B cell (primary cell): ENCODE results near the gene MICU1. TPM values are rescaled to one million over a fixed set of nuclear protein-coding genes. Genes with fewer than 3 reads are reported as not detected.
A peak's percentile ranks its signal among the peaks of the same experiment; 100 is the strongest.

Experiments
- ATAC-seq: fragments of 200-7000 bp; cut with Tn5 transposase; one replicate; pipeline ENCODE4 v1.10.0; 2021; ENCODE audit warnings: low read depth, mild to moderate bottlenecking, moderate number of reproducible peaks, moderate library complexity
- CTCF ChIA-PET: fragments of 350-600 bp; sonication (Branson Sonifier 250); formaldehyde crosslinking; loops from one replicate; lab custom pipeline; 2021; ENCODE audit warnings: antibody characterized with exemption, inconsistent platforms; lab: Charles Lee
- POLR2A ChIA-PET: fragments of 350-600 bp; sonication (Branson Sonifier 250); formaldehyde crosslinking; loops from one replicate; lab custom pipeline; 2021; ENCODE audit warnings: antibody characterized with exemption; lab: Charles Lee
- DNase-seq: peaks from one replicate; pipeline ENCODE4 v3.0.0; 2013
- H2AFZ ChIP-seq: 2 replicates; pipeline ENCODE4 v1.6.1; 2012; ENCODE audit warnings: mild to moderate bottlenecking, low read depth, low read length; ENCODE audit not compliant: insufficient read depth, poor library complexity, severe bottlenecking
- H3K27ac ChIP-seq, 2 donors: 1 replicate in 1 of 2; 2 replicates in 1 of 2; pipeline ENCODE4 v1.5.1; 2012 to 2013; ENCODE audit warnings: low read length in 2 of 2, mild to moderate bottlenecking in 2 of 2, moderate library complexity in 1 of 2
- H3K27me3 ChIP-seq, 4 experiments: fragments of 200-600 bp in 1 of 4; sonication (generic) in 1 of 4; replicated peaks in 1 of 4; 1 replicate in 2 of 4; 2 replicates in 2 of 4; pipeline versions ENCODE4 v1.6.1 to v1.7.0; 2013 to 2016; ENCODE audit warnings: low read length in 3 of 4, mild to moderate bottlenecking in 2 of 4, mixed read lengths in 1 of 4, moderate library complexity in 1 of 4; ENCODE audit not compliant: insufficient read depth in 4 of 4, control insufficient read depth in 3 of 4; ENCODE audit errors: control extremely low read depth in 1 of 4
- H3K36me3 ChIP-seq, 2 experiments: replicated peaks in 1 of 2; 1 replicate in 1 of 2; 2 replicates in 1 of 2; pipeline versions ENCODE4 v1.6.1 to v1.7.1; 2013; ENCODE audit warnings: low read length in 1 of 2; ENCODE audit not compliant: insufficient read depth in 2 of 2, control insufficient read depth in 1 of 2; ENCODE audit errors: control extremely low read depth in 1 of 2, extremely low read depth in 1 of 2
- H3K4me1 ChIP-seq, 2 donors: fragments of 200-600 bp in 1 of 2; sonication (generic) in 1 of 2; 1 replicate in 1 of 2; 2 replicates in 1 of 2; pipeline versions ENCODE4 v1.5.1 to v1.6.1; 2013 to 2017; ENCODE audit warnings: low read length in 2 of 2; ENCODE audit not compliant: control insufficient read depth in 2 of 2, insufficient read depth in 2 of 2
- H3K4me2 ChIP-seq: replicated peaks from 2 replicates; pipeline ENCODE3; 2012; ENCODE audit warnings: mild to moderate bottlenecking, low read depth, low read length; ENCODE audit not compliant: poor library complexity, severe bottlenecking
- H3K4me3 ChIP-seq, 5 experiments: fragments of 200-600 bp in 1 of 5; sonication (generic) in 1 of 5; 1 replicate in 3 of 5; 2 replicates in 2 of 5; pipeline versions ENCODE4 v1.5.1 to v1.7.0; 2011 to 2016; ENCODE audit warnings: low read length in 4 of 5, mild to moderate bottlenecking in 4 of 5, low read depth in 2 of 5, control low read depth in 1 of 5, moderate library complexity in 1 of 5; ENCODE audit not compliant: insufficient read depth in 1 of 5; ENCODE audit errors: control extremely low read depth in 1 of 5, extremely low read depth in 1 of 5
- H3K79me2 ChIP-seq: fragments of 200-600 bp; sonication (generic); one replicate; pipeline ENCODE4 v1.6.0; 2016; ENCODE audit warnings: low read length; ENCODE audit not compliant: control insufficient read depth, insufficient read depth
- H3K9ac ChIP-seq: fragments of 200-600 bp; sonication (generic); 2 replicates; pipeline ENCODE4 v1.6.1; 2017; ENCODE audit warnings: mild to moderate bottlenecking, low read length, moderate library complexity
- H3K9me3 ChIP-seq, 3 donors: one replicate each; pipeline versions ENCODE4 v1.6.1 to v1.7.1; 2013; ENCODE audit warnings: low read length in 2 of 3; ENCODE audit not compliant: control insufficient read depth in 2 of 3, insufficient read depth in 1 of 3; ENCODE audit errors: control extremely low read depth in 1 of 3
- H4K20me1 ChIP-seq: 2 replicates; pipeline ENCODE4 v1.6.0; 2012; ENCODE audit warnings: mild to moderate bottlenecking, low read length; ENCODE audit not compliant: insufficient read depth, control insufficient read depth, poor library complexity, severe bottlenecking
- H3K27ac Mint-ChIP-seq: one replicate; pipeline ENCODE4 v1.8.0; 2021; ENCODE audit warnings: mixed read lengths
- H3K27me3 Mint-ChIP-seq: one replicate; pipeline ENCODE4 v1.8.0; 2021; ENCODE audit warnings: mixed read lengths
- H3K4me1 Mint-ChIP-seq: one replicate; pipeline ENCODE4 v1.8.0; 2021; ENCODE audit warnings: mixed read lengths
- H3K4me3 Mint-ChIP-seq: one replicate; pipeline ENCODE4 v1.8.0; 2021; ENCODE audit warnings: mixed read lengths
- H3K9me3 Mint-ChIP-seq: one replicate; pipeline ENCODE4 v1.8.0; 2022; ENCODE audit warnings: mixed read lengths; ENCODE audit not compliant: insufficient read depth
- CTCF ChIP-seq: fragments of 200-600 bp; IDR thresholded peaks from one replicate; pipeline ENCODE4 v1.8.0; 2022; ENCODE audit warnings: antibody characterized with exemption, mild to moderate bottlenecking
- EZH2 ChIP-seq: IDR thresholded peaks from 2 replicates; pipeline ENCODE4 v1.6.1; 2012; ENCODE audit warnings: borderline replicate concordance, low read depth, mild to moderate bottlenecking, moderate library complexity, low read length; ENCODE audit not compliant: insufficient read depth, poor library complexity, severe bottlenecking
- WGBS: methylation state at CpG from one replicate; pipeline ENCODE4 v1.1.5; 2013; ENCODE audit warnings: missing lambda C conversion rate; ENCODE audit not compliant: insufficient coverage; 5-methylcytosine and 5-hydroxymethylcytosine counted together
- intact Hi-C: fragments of 100-400 bp; cut with micrococcal nuclease; formaldehyde crosslinking; loops from one replicate; pipeline ENCODE4 v1.10.0; 2022
- polyA plus RNA-seq: library from polyadenylated mRNA; depleted of rRNA; stranded (reverse); fragments of >200 nt; gene quantifications from 2 replicates; pipeline ENCODE4 v1.2.3, GENCODE V29; 2012
- total RNA-seq, 2 donors: library from RNA; stranded (reverse); fragments of 120-200 nt in 1 of 2; gene quantifications; 1 replicate in 1 of 2; 2 replicates in 1 of 2; pipeline versions ENCODE4 v1.2.3 to v1.2.4, GENCODE V29; 2013 to 2022

Gene MICU1
- total and polyA plus RNA-seq, 2 donors (not counting 1 experiment from before 2014, with no cell fraction given), result 12.0 to 34.7 TPM

GRCh38 chr10:72322280-72323058 is 303.4 kb downstream of the MICU1 start:
- no peak overlapping the region for H2AFZ ChIP-seq

More at GRCh38 chr10:72322280-72323058, 303.4 kb downstream of the MICU1 start:
- no peaks in the 10 kb centered on the region for H3K27me3 Mint-ChIP-seq
- ChIA-PET POLR2A (interaction anchor here (0.5 to 6.6 kb wide), 9 partner anchors 8 to 106 kb away, joined by 3 to 140 read pairs (median 27); partner anchors contain the start of genes ANAPC16, ASCC1 and DDIT4), CTCF (interaction anchor here (1.2 to 6.8 kb wide), 6 partner anchors 13 to 196 kb away, joined by 3 to 128 read pairs (median 6); partner anchors contain the start of gene DDIT4)
- Histone ChIP-seq H3K4me2 (peak overlapping the region; percentile 72), H3K27me3 (no peaks in the 10 kb centered on the region), H3K27ac (no peak overlapping the region), H3K9ac (no peak overlapping the region), H4K20me1 (no peaks in the 10 kb centered on the region), H3K79me2 (peaks cover 4% of the 10 kb centered on the region), H3K4me1 (peaks cover 61 to 80% of the 10 kb centered on the region in 2 donors), H3K36me3 (no peaks in the 10 kb centered on the region), H3K9me3 (no peaks in the 10 kb centered on the region), H3K4me3 (no peak overlapping the region)
- H3K4me3 Mint-ChIP-seq, result peak overlapping the region; percentile 50
- H3K9me3 Mint-ChIP-seq, result no peaks in the 10 kb centered on the region
- peaks cover 77% of the 10 kb centered on the region for H3K4me1 Mint-ChIP-seq
- peak overlapping the region; percentile 99 for H3K27ac Mint-ChIP-seq
- 87% methylated on average over 7 of the region's 16 CpGs for WGBS
- intact Hi-C loops, result no loop called here
- ATAC-seq (no peak), DNase-seq (peak; percentile 30)
- TF ChIP-seq EZH2, result no peak
- no peak for TF ChIP-seq CTCF
